GM12892 (cell line): Measurements from ENCODE around the gene FLNA.

Source experiments
- POLR2A ChIP-seq: IDR thresholded peaks from 2 replicates; pipeline ENCODE4 v1.6.1; 2011; ENCODE audit warnings: low read depth, low read length, control low read depth
- POLR2AphosphoS5 ChIP-seq: IDR thresholded peaks from 2 replicates; pipeline ENCODE4 v1.6.1; 2011; ENCODE audit warnings: low read depth, low read length, control low read depth
- TAF1 ChIP-seq: IDR thresholded peaks from 2 replicates; pipeline ENCODE4 v1.6.1; 2011; ENCODE audit warnings: low read depth, mild to moderate bottlenecking, control low read depth, low read length, borderline replicate concordance

GRCh38 chrX:154371789-154372300, 2.6 kb downstream of the FLNA start:
- TF ChIP-seq TAF1 (no peak), POLR2AphosphoS5 (no peak), POLR2A (no peak; the same call in 1 of the 2 replicates)
